Pulmonary artery endothelial cell (primary cell): ENCODE results near the gene AAMDC. TPM values are rescaled to one million over a fixed set of nuclear protein-coding genes. Genes with fewer than 3 reads are reported as not detected.

Source experiments
- DNase-seq: peaks from one replicate; pipeline ENCODE4 v3.0.0-alpha.2; 2011; ENCODE audit warnings: low read depth, low spot score
- total RNA-seq: library from RNA; depleted of rRNA; stranded (reverse); fragments of >200 nt; gene quantifications from 2 replicates; pipeline ENCODE4 v1.2.3, GENCODE V29; 2014

The AAMDC gene
- 51.1 and 65.3 TPM in 2 replicates for total RNA-seq

GRCh38 chr11:77820565-77821348 is at the start of gene AAMDC, which contains the start of gene RSF1:
TSS of gene AAMDC (plus strand) at chr11:77821144. CDS start at chr11:77842497, 21,353 bp downstream.
TSS of gene RSF1 (minus strand) at chr11:77820722. CDS start at chr11:77820714, 8 bp downstream.
- peak; percentile 97 for DNase-seq

GRCh38 chr11:77775936-77776335 is 45.0 kb upstream of the AAMDC start:
- no peak for DNase-seq

- DNase-seq, result no peak
Observed at GRCh38 chr11:77776455-77776854, 44.5 kb upstream of the AAMDC start.

- DNase-seq, result no peak
Observed at GRCh38 chr11:77778118-77778517, 42.8 kb upstream of the AAMDC start.

GRCh38 chr11:77778549-77778948 is 42.4 kb upstream of the AAMDC start:
- DNase-seq, result no peak

GRCh38 chr11:77779935-77780334 is 41.0 kb upstream of the AAMDC start:
- DNase-seq, result no peak

GRCh38 chr11:77783025-77783424 is 37.9 kb upstream of the AAMDC start:
- DNase-seq, result no peak

GRCh38 chr11:77784572-77784971 is 36.4 kb upstream of the AAMDC start:
- no peak for DNase-seq

GRCh38 chr11:77789061-77789730 is 31.7 kb upstream of the AAMDC start:
- DNase-seq, result no peak

- no peak for DNase-seq
Observed at GRCh38 chr11:77789731-77790476, 31.0 kb upstream of the AAMDC start.

GRCh38 chr11:77791301-77791700 is 29.6 kb upstream of the AAMDC start:
- DNase-seq, result no peak

GRCh38 chr11:77793972-77794371 is 27.0 kb upstream of the AAMDC start:
- DNase-seq, result no peak

- no peak for DNase-seq
Observed at GRCh38 chr11:77799338-77799737, 21.6 kb upstream of the AAMDC start.

- DNase-seq, result no peak
Observed at GRCh38 chr11:77800449-77800848, 20.5 kb upstream of the AAMDC start.

GRCh38 chr11:77801477-77801876 is 19.5 kb upstream of the AAMDC start:
- no peak for DNase-seq

GRCh38 chr11:77806415-77806814 is 14.5 kb upstream of the AAMDC start:
- no peak for DNase-seq

- no peak for DNase-seq
Observed at GRCh38 chr11:77806993-77807392, 14.0 kb upstream of the AAMDC start.

GRCh38 chr11:77813256-77813655 is 7.7 kb upstream of the AAMDC start:
- DNase-seq, result no peak

GRCh38 chr11:77814848-77815247 is 6.1 kb upstream of the AAMDC start:
- DNase-seq, result no peak

- DNase-seq, result no peak
Observed at GRCh38 chr11:77815459-77815858, 5.5 kb upstream of the AAMDC start.

- DNase-seq, result peak; percentile 60
Observed at GRCh38 chr11:77819411-77819920, 1.5 kb upstream of the AAMDC start.
